HepG2 (cell line): ENCODE results near the gene RBM12. TPM values are rescaled to one million over a fixed set of nuclear protein-coding genes. Genes with fewer than 3 reads are reported as not detected.

Source experiments
- CREB1 ChIP-seq, 2 experiments: fragments of 450-650 bp in 1 of 2; IDR thresholded peaks; 2 replicates each; pipeline ENCODE4 v1.6.1; 2016 to 2017; ENCODE audit warnings: control low read depth in 1 of 2, mild to moderate bottlenecking in 1 of 2, missing compliant biosample characterization in 1 of 2, missing genetic modification characterization in 1 of 2
- FOXK2 ChIP-seq: fragments of 450-650 bp; IDR thresholded peaks from 2 replicates; pipeline ENCODE4 v1.6.1; 2016
- HOXA7 ChIP-seq: sonication (generic); formaldehyde crosslinking; IDR thresholded peaks from 2 replicates; pipeline ENCODE4 v1.8.1; 2022; ENCODE audit warnings: mild to moderate bottlenecking, missing genetic modification reagents, moderate library complexity
- KLF9 ChIP-seq: IDR thresholded peaks from 2 replicates; pipeline ENCODE4 v1.6.1; 2016; ENCODE audit warnings: low read depth
- MAFF ChIP-seq: IDR thresholded peaks from 2 replicates; pipeline ENCODE4 v1.6.1; 2011; ENCODE audit warnings: low read depth, low read length, improper control_type of control experiment
- MYNN ChIP-seq: sonication (generic); formaldehyde crosslinking; IDR thresholded peaks from 2 replicates; pipeline ENCODE4 v1.4.0; 2020; ENCODE audit warnings: mild to moderate bottlenecking, low read depth, missing genetic modification reagents
- PCBP1 ChIP-seq: fragments of 200-400 bp; formaldehyde crosslinking; IDR thresholded peaks from 2 replicates; pipeline ENCODE4 v1.6.1; 2017; ENCODE audit warnings: mild to moderate bottlenecking, low read depth, low read length, borderline replicate concordance
- REPIN1 ChIP-seq: sonication (generic); formaldehyde crosslinking; IDR thresholded peaks from 2 replicates; pipeline ENCODE4 v1.8.0; 2022; ENCODE audit warnings: missing genetic modification reagents, low read depth, mild to moderate bottlenecking, borderline replicate concordance
- ZBTB42 ChIP-seq: sonication (generic); formaldehyde crosslinking; IDR thresholded peaks from 2 replicates; pipeline ENCODE4 v1.5.0; 2020; ENCODE audit warnings: mild to moderate bottlenecking, missing genetic modification reagents
- ZFP62 ChIP-seq: sonication (generic); formaldehyde crosslinking; IDR thresholded peaks from 2 replicates; pipeline ENCODE4 v1.4.0; 2020; ENCODE audit warnings: missing genetic modification reagents
- ZNF275 ChIP-seq: sonication (generic); formaldehyde crosslinking; IDR thresholded peaks from 2 replicates; pipeline ENCODE4 v1.8.0; 2022; ENCODE audit warnings: missing genetic modification reagents, mild to moderate bottlenecking, inconsistent platforms, borderline replicate concordance
- polyA plus RNA-seq, 8 experiments: library from polyadenylated mRNA; depleted of rRNA in 3 of 8; stranded (reverse) in 7 of 8; unstranded in 1 of 8; fragments of >200 nt; fragmentation: Illumina TruSeq in 4 of 8; extraction: Trizol in 4 of 8; gene quantifications; 2 replicates each; pipeline versions ENCODE4 v1.2.1 to v1.2.3, GENCODE V29; 2011 to 2016; ENCODE audit warnings: low read depth in 4 of 8, missing spikeins in 1 of 8, mixed read lengths in 1 of 8; ENCODE audit not compliant: insufficient read depth in 1 of 8
- total RNA-seq, 5 experiments: library from RNA; depleted of rRNA; stranded (reverse); fragments of >200 nt; fragmentation: Illumina TruSeq; extraction: Trizol; gene quantifications; 2 replicates each; pipeline ENCODE4 v1.2.3, GENCODE V29; 2016; ENCODE audit warnings: low read depth in 1 of 5
- TF ChIP-seq, protein P1 (sequence below): sonication (generic); formaldehyde crosslinking; IDR thresholded peaks from 2 replicates; pipeline ENCODE4 v1.5.0; 2020; ENCODE audit warnings: mild to moderate bottlenecking, missing genetic modification reagents, borderline replicate concordance
- TF ChIP-seq, protein P2 (sequence below): sonication (generic); formaldehyde crosslinking; IDR thresholded peaks from 2 replicates; pipeline ENCODE4 v1.5.0; 2020; ENCODE audit warnings: mild to moderate bottlenecking, missing genetic modification reagents, borderline replicate concordance
- TF ChIP-seq, protein P3 (sequence below): sonication (generic); formaldehyde crosslinking; IDR thresholded peaks from 2 replicates; pipeline ENCODE4 v1.4.0; 2020; ENCODE audit warnings: missing genetic modification reagents, borderline replicate concordance

Gene RBM12
- total and polyA plus RNA-seq, 2 of the 13 experiments (the other 11 are each of a cell fraction or from before 2014, with no cell fraction given) = 97.9 to 104 TPM

- TF ChIP-seq, protein P1, sequence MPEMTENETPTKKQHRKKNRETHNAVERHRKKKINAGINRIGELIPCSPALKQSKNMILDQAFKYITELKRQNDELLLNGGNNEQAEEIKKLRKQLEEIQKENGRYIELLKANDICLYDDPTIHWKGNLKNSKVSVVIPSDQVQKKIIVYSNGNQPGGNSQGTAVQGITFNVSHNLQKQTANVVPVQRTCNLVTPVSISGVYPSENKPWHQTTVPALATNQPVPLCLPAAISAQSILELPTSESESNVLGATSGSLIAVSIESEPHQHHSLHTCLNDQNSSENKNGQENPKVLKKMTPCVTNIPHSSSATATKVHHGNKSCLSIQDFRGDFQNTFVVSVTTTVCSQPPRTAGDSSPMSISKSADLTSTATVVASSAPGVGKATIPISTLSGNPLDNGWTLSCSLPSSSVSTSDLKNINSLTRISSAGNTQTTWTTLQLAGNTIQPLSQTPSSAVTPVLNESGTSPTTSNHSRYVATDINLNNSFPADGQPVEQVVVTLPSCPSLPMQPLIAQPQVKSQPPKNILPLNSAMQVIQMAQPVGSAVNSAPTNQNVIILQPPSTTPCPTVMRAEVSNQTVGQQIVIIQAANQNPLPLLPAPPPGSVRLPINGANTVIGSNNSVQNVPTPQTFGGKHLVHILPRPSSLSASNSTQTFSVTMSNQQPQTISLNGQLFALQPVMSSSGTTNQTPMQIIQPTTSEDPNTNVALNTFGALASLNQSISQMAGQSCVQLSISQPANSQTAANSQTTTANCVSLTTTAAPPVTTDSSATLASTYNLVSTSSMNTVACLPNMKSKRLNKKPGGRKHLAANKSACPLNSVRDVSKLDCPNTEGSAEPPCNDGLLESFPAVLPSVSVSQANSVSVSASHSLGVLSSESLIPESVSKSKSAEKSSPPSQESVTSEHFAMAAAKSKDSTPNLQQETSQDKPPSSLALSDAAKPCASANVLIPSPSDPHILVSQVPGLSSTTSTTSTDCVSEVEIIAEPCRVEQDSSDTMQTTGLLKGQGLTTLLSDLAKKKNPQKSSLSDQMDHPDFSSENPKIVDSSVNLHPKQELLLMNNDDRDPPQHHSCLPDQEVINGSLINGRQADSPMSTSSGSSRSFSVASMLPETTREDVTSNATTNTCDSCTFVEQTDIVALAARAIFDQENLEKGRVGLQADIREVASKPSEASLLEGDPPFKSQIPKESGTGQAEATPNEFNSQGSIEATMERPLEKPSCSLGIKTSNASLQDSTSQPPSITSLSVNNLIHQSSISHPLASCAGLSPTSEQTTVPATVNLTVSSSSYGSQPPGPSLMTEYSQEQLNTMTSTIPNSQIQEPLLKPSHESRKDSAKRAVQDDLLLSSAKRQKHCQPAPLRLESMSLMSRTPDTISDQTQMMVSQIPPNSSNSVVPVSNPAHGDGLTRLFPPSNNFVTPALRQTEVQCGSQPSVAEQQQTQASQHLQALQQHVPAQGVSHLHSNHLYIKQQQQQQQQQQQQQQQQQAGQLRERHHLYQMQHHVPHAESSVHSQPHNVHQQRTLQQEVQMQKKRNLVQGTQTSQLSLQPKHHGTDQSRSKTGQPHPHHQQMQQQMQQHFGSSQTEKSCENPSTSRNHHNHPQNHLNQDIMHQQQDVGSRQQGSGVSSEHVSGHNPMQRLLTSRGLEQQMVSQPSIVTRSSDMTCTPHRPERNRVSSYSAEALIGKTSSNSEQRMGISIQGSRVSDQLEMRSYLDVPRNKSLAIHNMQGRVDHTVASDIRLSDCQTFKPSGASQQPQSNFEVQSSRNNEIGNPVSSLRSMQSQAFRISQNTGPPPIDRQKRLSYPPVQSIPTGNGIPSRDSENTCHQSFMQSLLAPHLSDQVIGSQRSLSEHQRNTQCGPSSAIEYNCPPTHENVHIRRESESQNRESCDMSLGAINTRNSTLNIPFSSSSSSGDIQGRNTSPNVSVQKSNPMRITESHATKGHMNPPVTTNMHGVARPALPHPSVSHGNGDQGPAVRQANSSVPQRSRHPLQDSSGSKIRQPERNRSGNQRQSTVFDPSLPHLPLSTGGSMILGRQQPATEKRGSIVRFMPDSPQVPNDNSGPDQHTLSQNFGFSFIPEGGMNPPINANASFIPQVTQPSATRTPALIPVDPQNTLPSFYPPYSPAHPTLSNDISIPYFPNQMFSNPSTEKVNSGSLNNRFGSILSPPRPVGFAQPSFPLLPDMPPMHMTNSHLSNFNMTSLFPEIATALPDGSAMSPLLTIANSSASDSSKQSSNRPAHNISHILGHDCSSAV = no peak
- TF ChIP-seq FOXK2 (no peak), CREB1 (IDR thresholded peaks at IDR 0.05) (no peak), CREB1 (CRISPR knock-in tag; IDR thresholded peaks at IDR 0.05) (no peak), ZFP62 (no peak), ZNF275 (CRISPR knock-in tag) (no peak), MYNN (CRISPR knock-in tag) (no peak), ZBTB42 (no peak), REPIN1 (CRISPR knock-in tag) (0 out of 2 replicates have a peak, but pooled peaks have one; percentile 54), HOXA7 (CRISPR knock-in tag) (no peak), PCBP1 (no peak), MAFF (no peak), KLF9 (no peak)
- TF ChIP-seq, protein P2, sequence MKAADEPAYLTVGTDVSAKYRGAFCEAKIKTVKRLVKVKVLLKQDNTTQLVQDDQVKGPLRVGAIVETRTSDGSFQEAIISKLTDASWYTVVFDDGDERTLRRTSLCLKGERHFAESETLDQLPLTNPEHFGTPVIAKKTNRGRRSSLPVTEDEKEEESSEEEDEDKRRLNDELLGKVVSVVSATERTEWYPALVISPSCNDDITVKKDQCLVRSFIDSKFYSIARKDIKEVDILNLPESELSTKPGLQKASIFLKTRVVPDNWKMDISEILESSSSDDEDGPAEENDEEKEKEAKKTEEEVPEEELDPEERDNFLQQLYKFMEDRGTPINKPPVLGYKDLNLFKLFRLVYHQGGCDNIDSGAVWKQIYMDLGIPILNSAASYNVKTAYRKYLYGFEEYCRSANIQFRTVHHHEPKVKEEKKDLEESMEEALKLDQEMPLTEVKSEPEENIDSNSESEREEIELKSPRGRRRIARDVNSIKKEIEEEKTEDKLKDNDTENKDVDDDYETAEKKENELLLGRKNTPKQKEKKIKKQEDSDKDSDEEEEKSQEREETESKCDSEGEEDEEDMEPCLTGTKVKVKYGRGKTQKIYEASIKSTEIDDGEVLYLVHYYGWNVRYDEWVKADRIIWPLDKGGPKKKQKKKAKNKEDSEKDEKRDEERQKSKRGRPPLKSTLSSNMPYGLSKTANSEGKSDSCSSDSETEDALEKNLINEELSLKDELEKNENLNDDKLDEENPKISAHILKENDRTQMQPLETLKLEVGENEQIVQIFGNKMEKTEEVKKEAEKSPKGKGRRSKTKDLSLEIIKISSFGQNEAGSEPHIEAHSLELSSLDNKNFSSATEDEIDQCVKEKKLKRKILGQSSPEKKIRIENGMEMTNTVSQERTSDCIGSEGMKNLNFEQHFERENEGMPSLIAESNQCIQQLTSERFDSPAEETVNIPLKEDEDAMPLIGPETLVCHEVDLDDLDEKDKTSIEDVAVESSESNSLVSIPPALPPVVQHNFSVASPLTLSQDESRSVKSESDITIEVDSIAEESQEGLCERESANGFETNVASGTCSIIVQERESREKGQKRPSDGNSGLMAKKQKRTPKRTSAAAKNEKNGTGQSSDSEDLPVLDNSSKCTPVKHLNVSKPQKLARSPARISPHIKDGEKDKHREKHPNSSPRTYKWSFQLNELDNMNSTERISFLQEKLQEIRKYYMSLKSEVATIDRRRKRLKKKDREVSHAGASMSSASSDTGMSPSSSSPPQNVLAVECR (CRISPR knock-in tag) = no peak; the same call in 1 of the 2 replicates
- TF ChIP-seq, protein P3, sequence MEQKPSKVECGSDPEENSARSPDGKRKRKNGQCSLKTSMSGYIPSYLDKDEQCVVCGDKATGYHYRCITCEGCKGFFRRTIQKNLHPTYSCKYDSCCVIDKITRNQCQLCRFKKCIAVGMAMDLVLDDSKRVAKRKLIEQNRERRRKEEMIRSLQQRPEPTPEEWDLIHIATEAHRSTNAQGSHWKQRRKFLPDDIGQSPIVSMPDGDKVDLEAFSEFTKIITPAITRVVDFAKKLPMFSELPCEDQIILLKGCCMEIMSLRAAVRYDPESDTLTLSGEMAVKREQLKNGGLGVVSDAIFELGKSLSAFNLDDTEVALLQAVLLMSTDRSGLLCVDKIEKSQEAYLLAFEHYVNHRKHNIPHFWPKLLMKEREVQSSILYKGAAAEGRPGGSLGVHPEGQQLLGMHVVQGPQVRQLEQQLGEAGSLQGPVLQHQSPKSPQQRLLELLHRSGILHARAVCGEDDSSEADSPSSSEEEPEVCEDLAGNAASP (CRISPR knock-in tag) = peak; percentile 90; the same call in 1 of the 2 replicates
Observed at GRCh38 chr20:35695245-35695749, 30.6 kb upstream of the RBM12 start (continued).
